Measurements from ENCODE around the gene USP32. TPM values are rescaled to one million over a fixed set of nuclear protein-coding genes. Genes with fewer than 3 reads are reported as not detected.

USP32 gene
- total RNA-seq, 1 donor from 2014 or later: 11.9 TPM

- DNase-seq (ENCODE audit: low spot score in 2 of 2): no peak
- Histone ChIP-seq H3K36me3 (no peaks in the 10 kb centered on the region), H3K9me3 (no peaks in the 10 kb centered on the region), H3K4me3 (peak overlapping the region; percentile 80 to 81), H3K27ac (no peak overlapping the region), H3K27me3 (peaks cover 15% of the 10 kb centered on the region), H3K4me1 (peaks cover 0 to 8% of the 10 kb centered on the region in 2 donors)
- TF ChIP-seq CTCF (IDR thresholded peaks at IDR 0.05): no peak
- intact Hi-C loops (cut with DNase I): no loop called here
Measured at GRCh38 chr17:60135951-60136666, 255.8 kb downstream of the USP32 start.

GRCh38 chr17:60135151-60135950, 256.6 kb downstream of the USP32 start:
- H3K9me3 ChIP-seq: no peaks in the 10 kb centered on the region
- H3K27me3 ChIP-seq: peaks cover 11% of the 10 kb centered on the region
- H3K36me3 ChIP-seq: no peaks in the 10 kb centered on the region
- DNase-seq (ENCODE audit: low spot score in 2 of 2): peak; percentile 65 to 92
- no peak for TF ChIP-seq CTCF (IDR thresholded peaks at IDR 0.05)
- peak overlapping the region; percentile 80 to 81 for H3K4me3 ChIP-seq
- H3K27ac ChIP-seq: peak overlapping the region; percentile 54 to 72
- intact Hi-C loops (cut with DNase I): no loop called here
- peaks cover 0 to 8% of the 10 kb centered on the region in 2 donors for H3K4me1 ChIP-seq

GRCh38 chr17:60134396-60135150, 257.4 kb downstream of the USP32 start:
- peak in 1 of 2 donors; percentile 51 for DNase-seq (ENCODE audit: low spot score in 2 of 2)
- intact Hi-C loops (cut with DNase I): no loop called here

GRCh38 chr17:60130466-60130865, 261.5 kb downstream of the USP32 start:
- no peak overlapping the region for H3K4me3 ChIP-seq
- DNase-seq (ENCODE audit: low spot score in 2 of 2): no peak
- no peak for TF ChIP-seq CTCF (IDR thresholded peaks at IDR 0.05)
- intact Hi-C loops (cut with DNase I): no loop called here
- no peaks in the 10 kb centered on the region for H3K36me3 ChIP-seq
- H3K27me3 ChIP-seq: no peaks in the 10 kb centered on the region
- H3K9me3 ChIP-seq: no peaks in the 10 kb centered on the region
- no peak overlapping the region for H3K27ac ChIP-seq
- H3K4me1 ChIP-seq: peaks cover 0 to 2% of the 10 kb centered on the region in 2 donors

More at GRCh38 chr17:60134396-60135150, 257.4 kb downstream of the USP32 start:
- Histone ChIP-seq H3K4me3 (peak overlapping the region; percentile 80 to 81), H3K9me3 (no peaks in the 10 kb centered on the region), H3K27ac (peak overlapping the region in 1 of 2 donors; percentile 72), H3K4me1 (peaks cover 0 to 6% of the 10 kb centered on the region in 2 donors), H3K27me3 (peaks cover 5% of the 10 kb centered on the region), H3K36me3 (no peaks in the 10 kb centered on the region)
- TF ChIP-seq CTCF (IDR thresholded peaks at IDR 0.05): no peak

- intact Hi-C loops (cut with DNase I): no loop called here
- Histone ChIP-seq H3K4me3 (no peak overlapping the region), H3K9me3 (no peaks in the 10 kb centered on the region), H3K27me3 (no peaks in the 10 kb centered on the region), H3K4me1 (no peaks in the 10 kb centered on the region), H3K27ac (no peak overlapping the region), H3K36me3 (no peaks in the 10 kb centered on the region)
- TF ChIP-seq CTCF (IDR thresholded peaks at IDR 0.05): no peak
- peak in 1 of 2 donors; percentile 19 for DNase-seq (ENCODE audit: low spot score in 2 of 2)
Measured at GRCh38 chr17:60129164-60129563, 262.8 kb downstream of the USP32 start.

Other genes with a start within 250 kb of the USP32 start
- gene CA4, start 242.2 kb downstream of the USP32 start, total RNA-seq: 35.3 TPM
- not detected for gene CHCT1, start 30.4 kb upstream of the USP32 start, total RNA-seq
- 8.6 TPM for gene APPBP2, start 134.1 kb upstream of the USP32 start, total RNA-seq
- gene PPM1D, start 208.1 kb upstream of the USP32 start, total RNA-seq: 6.0 TPM

Data from ascending aorta (tissue), 2 donors.